ENCODE measurements around the gene KRT79.
A peak's percentile ranks its signal among the peaks of the same experiment; 100 is the strongest.
"Not testable (repeated sequence)": the region's sequence is repeated elsewhere in the genome, so short reads cannot be mapped to it uniquely, and the experiment has no call there.

The KRT79 gene

GRCh38 chr12:52833922-52834726 is at the start of gene KRT79:
Gene KRT79, minus strand, starts transcription at chr12:52834311. Its CDS starts 51 bp downstream, at chr12:52834260.
- DNase-seq (ENCODE audit: low spot score) = no peak

- not testable (repeated sequence) for DNase-seq (ENCODE audit: low spot score)
Measured at GRCh38 chr12:52880499-52880898, 46.4 kb upstream of the KRT79 start.

- peak; percentile 86 for DNase-seq (ENCODE audit: low spot score)
Measured at GRCh38 chr12:52879394-52880351, 45.6 kb upstream of the KRT79 start.

- DNase-seq (ENCODE audit: low spot score) = no peak
Measured at GRCh38 chr12:52878507-52879393, 44.6 kb upstream of the KRT79 start.

- DNase-seq (ENCODE audit: low spot score) = no peak
Measured at GRCh38 chr12:52877242-52877641, 43.1 kb upstream of the KRT79 start.

- no peak for DNase-seq (ENCODE audit: low spot score)
Measured at GRCh38 chr12:52876372-52876771, 42.3 kb upstream of the KRT79 start.

GRCh38 chr12:52874573-52875435 is 40.7 kb upstream of the KRT79 start:
- no peak for DNase-seq (ENCODE audit: low spot score)

- peak; percentile 87 for DNase-seq (ENCODE audit: low spot score)
Measured at GRCh38 chr12:52873832-52874572, 39.9 kb upstream of the KRT79 start.

- no peak for DNase-seq (ENCODE audit: low spot score)
Measured at GRCh38 chr12:52873513-52873831, 39.4 kb upstream of the KRT79 start.

- no peak for DNase-seq (ENCODE audit: low spot score)
Measured at GRCh38 chr12:52872644-52873389, 38.7 kb upstream of the KRT79 start.

GRCh38 chr12:52871291-52872039 is 37.4 kb upstream of the KRT79 start:
- DNase-seq (ENCODE audit: low spot score) = no peak

GRCh38 chr12:52870361-52871290 is 36.5 kb upstream of the KRT79 start:
- DNase-seq (ENCODE audit: low spot score) = peak; percentile 92

GRCh38 chr12:52867642-52868041 is 33.5 kb upstream of the KRT79 start:
- DNase-seq (ENCODE audit: low spot score) = peak; percentile 52

- no peak for DNase-seq (ENCODE audit: low spot score)
Measured at GRCh38 chr12:52867152-52867551, 33.0 kb upstream of the KRT79 start.

GRCh38 chr12:52865090-52865944 is 31.2 kb upstream of the KRT79 start:
- DNase-seq (ENCODE audit: low spot score) = peak; percentile 91

- DNase-seq (ENCODE audit: low spot score) = no peak
Measured at GRCh38 chr12:52862023-52862422, 27.9 kb upstream of the KRT79 start.

GRCh38 chr12:52861511-52861910 is 27.4 kb upstream of the KRT79 start:
- DNase-seq (ENCODE audit: low spot score) = no peak

Data from iPS-NIHi11 (cell line).